Neural crest cell (in vitro differentiated cells): ENCODE measurements around the gene SLC22A7. TPM values are rescaled to one million over a fixed set of nuclear protein-coding genes. Genes with fewer than 3 reads are reported as not detected.

ENCODE experiments used
- DNase-seq: peaks from one replicate; pipeline ENCODE4 v3.0.0; 2021; ENCODE audit warnings: low read depth, mixed read lengths, low spot score
- H3K27ac Mint-ChIP-seq: one replicate; pipeline ENCODE4 v1.8.0; 2021; ENCODE audit warnings: mild to moderate bottlenecking, mixed read lengths; ENCODE audit not compliant: unreplicated experiment
- H3K27me3 Mint-ChIP-seq: 2 replicates; pipeline ENCODE4 v1.8.0; 2021; ENCODE audit warnings: low read depth, mild to moderate bottlenecking, mixed read lengths
- H3K36me3 Mint-ChIP-seq: 2 replicates; pipeline ENCODE4 v1.8.0; 2021; ENCODE audit warnings: low read depth, mild to moderate bottlenecking, mixed read lengths
- H3K4me1 Mint-ChIP-seq: 2 replicates; pipeline ENCODE4 v1.8.0; 2021; ENCODE audit warnings: mixed read lengths
- H3K4me3 Mint-ChIP-seq: one replicate; pipeline ENCODE4 v1.8.0; 2021; ENCODE audit warnings: mild to moderate bottlenecking, mixed read lengths
- H3K9me3 Mint-ChIP-seq: 2 replicates; pipeline ENCODE4 v1.8.0; 2021; ENCODE audit warnings: mixed read lengths
- total RNA-seq: library from RNA; stranded (reverse); gene quantifications from 2 replicates; pipeline ENCODE4 v1.2.1, GENCODE V29; 2021
- TF ChIP-seq, protein P1 (sequence below): fragments of 200-600 bp; sonication (generic); conservative IDR thresholded peaks from 2 replicates; pipeline ENCODE4 v1.5.0; 2021; ENCODE audit warnings: antibody characterized with exemption, mild to moderate bottlenecking

The SLC22A7 gene
- total RNA-seq, 1 donor from 2014 or later = 0.37 TPM

- Mint-ChIP-seq H3K36me3 (no peaks in the 10 kb centered on the region), H3K4me3 (no peak overlapping the region), H3K9me3 (no peaks in the 10 kb centered on the region), H3K27ac (no peak overlapping the region), H3K4me1 (no peaks in the 10 kb centered on the region), H3K27me3 (no peaks in the 10 kb centered on the region)
- TF ChIP-seq, protein P1, sequence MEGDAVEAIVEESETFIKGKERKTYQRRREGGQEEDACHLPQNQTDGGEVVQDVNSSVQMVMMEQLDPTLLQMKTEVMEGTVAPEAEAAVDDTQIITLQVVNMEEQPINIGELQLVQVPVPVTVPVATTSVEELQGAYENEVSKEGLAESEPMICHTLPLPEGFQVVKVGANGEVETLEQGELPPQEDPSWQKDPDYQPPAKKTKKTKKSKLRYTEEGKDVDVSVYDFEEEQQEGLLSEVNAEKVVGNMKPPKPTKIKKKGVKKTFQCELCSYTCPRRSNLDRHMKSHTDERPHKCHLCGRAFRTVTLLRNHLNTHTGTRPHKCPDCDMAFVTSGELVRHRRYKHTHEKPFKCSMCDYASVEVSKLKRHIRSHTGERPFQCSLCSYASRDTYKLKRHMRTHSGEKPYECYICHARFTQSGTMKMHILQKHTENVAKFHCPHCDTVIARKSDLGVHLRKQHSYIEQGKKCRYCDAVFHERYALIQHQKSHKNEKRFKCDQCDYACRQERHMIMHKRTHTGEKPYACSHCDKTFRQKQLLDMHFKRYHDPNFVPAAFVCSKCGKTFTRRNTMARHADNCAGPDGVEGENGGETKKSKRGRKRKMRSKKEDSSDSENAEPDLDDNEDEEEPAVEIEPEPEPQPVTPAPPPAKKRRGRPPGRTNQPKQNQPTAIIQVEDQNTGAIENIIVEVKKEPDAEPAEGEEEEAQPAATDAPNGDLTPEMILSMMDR = no peak
- DNase-seq = no peak
These were observed 39.0 kb upstream of the SLC22A7 start for GRCh38 chr6:43258807-43259686.

DNA sequence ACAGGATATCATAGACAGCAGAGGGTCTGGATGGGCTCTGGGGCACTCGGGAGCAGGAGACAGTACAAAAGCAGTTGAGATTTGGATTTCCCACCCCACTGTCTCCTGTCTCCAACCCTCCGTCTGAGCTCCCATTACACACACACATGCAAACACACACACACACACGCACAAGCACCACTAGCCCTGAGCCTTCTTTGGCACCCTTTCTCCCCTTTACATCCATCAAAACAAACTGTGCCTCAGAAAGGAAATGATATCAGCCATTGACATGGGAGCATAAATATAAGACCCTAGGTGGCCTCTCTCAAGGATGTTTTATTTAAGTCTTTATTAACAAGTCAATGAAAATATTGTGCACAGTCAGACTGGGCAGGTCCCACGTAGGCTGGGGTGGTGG is 37.3 kb upstream of the SLC22A7 start:
- Mint-ChIP-seq H3K27ac (no peak overlapping the region), H3K4me1 (no peaks in the 10 kb centered on the region), H3K27me3 (no peaks in the 10 kb centered on the region), H3K36me3 (no peaks in the 10 kb centered on the region), H3K9me3 (no peaks in the 10 kb centered on the region), H3K4me3 (no peak overlapping the region)
- TF ChIP-seq, protein P1 = no peak
- no peak for DNase-seq

- H3K4me1 Mint-ChIP-seq = no peaks in the 10 kb centered on the region
- no peak overlapping the region for H3K4me3 Mint-ChIP-seq
- DNase-seq = no peak
- TF ChIP-seq, protein P1 = no peak
- H3K9me3 Mint-ChIP-seq = no peaks in the 10 kb centered on the region
- H3K36me3 Mint-ChIP-seq = no peaks in the 10 kb centered on the region
- H3K27me3 Mint-ChIP-seq = no peaks in the 10 kb centered on the region
- H3K27ac Mint-ChIP-seq = no peak overlapping the region
These were observed 36.9 kb upstream of the SLC22A7 start for GRCh38 chr6:43261198-43261597.

DNA sequence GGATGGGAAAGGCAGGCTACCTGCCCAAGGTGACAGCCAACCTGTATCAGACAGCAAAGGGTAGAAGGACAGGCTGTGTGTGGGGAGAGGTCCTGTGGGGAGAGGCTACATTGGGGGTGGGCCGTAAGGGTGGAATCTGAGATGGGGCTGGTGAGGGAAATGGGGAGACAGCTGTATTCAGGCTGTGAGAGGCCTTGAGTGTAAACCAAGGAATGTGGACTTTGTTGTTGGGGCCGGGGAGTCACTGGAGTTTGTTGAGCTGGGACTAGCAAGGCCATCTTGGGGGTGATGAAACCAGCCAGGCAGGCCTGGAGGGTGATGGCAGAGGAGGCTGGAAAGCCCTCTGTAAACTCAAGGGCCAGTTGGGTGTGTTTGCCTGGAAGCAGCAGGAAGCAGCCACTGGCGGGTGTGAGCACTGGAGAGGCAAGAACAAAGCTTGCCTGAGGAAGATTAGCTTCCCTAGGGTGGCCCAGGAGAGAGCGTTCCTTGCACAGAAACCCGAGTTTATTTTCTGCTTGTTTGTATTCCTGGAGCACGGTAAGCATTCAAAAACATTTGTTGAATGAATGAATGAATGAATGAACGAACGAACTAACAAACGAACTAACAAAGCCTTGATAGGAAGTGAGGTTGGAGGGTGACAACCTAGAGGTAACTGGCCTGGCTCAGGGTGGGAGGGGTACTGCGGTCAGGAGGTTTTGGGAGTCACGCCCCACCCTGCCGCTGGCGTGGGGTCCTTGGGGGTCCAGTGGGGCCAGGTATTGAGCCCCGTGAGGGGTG is 35.9 kb upstream of the SLC22A7 start:
- DNase-seq = no peak
- no peaks in the 10 kb centered on the region for H3K27me3 Mint-ChIP-seq
- TF ChIP-seq, protein P1 = no peak
- H3K36me3 Mint-ChIP-seq = no peaks in the 10 kb centered on the region
- H3K27ac Mint-ChIP-seq = peak overlapping the region; percentile 95
- H3K4me3 Mint-ChIP-seq = no peak overlapping the region
- H3K4me1 Mint-ChIP-seq = no peaks in the 10 kb centered on the region
- H3K9me3 Mint-ChIP-seq = no peaks in the 10 kb centered on the region

DNA sequence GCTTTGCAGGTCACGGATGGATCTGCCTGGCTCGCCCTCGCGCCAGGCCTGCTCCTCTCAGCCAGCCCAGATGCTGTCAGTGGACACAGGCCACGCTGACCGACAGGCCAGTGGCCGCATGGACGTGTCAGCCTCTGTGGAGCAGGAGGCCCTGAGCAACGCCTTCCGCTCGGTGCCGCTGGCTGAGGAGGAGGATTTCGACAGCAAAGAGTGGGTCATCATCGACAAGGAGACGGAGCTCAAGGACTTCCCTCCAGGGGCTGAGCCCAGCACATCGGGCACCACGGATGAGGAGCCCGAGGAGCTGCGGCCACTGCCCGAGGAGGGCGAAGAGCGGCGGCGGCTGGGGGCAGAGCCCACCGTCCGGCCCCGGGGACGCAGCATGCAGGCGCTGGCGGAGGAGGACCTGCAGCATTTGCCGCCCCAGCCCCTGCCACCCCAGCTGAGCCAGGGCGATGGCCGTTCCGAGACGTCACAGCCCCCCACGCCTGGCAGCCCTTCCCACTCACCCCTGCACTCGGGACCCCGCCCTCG is 35.2 kb upstream of the SLC22A7 start:
- no peak overlapping the region for H3K4me3 Mint-ChIP-seq
- H3K36me3 Mint-ChIP-seq = no peaks in the 10 kb centered on the region
- H3K27ac Mint-ChIP-seq = no peak overlapping the region
- no peak for DNase-seq
- H3K27me3 Mint-ChIP-seq = peaks cover 6% of the 10 kb centered on the region
- TF ChIP-seq, protein P1 = no peak
- no peaks in the 10 kb centered on the region for H3K9me3 Mint-ChIP-seq
- peaks cover 5% of the 10 kb centered on the region for H3K4me1 Mint-ChIP-seq
